ENCODE data around the gene EMILIN3. TPM values are rescaled to one million over a fixed set of nuclear protein-coding genes. Genes with fewer than 3 reads are reported as not detected.

The EMILIN3 gene
- total and polyA plus RNA-seq, 12 donors: 0.20 to 6.4 (median 2.8) TPM

- Histone ChIP-seq H3K27ac (peak overlapping the region in 1 of 10 donors; percentile 10), H3K4me1 (peaks cover 4 to 41% (median 22%) of the 10 kb centered on the region in 9 donors), H3K9me3 (no peaks in the 10 kb centered on the region), H3K36me3 (peaks cover 0 to 21% (median 0%) of the 10 kb centered on the region in 9 donors), H3K4me3 (no peak overlapping the region), H3K27me3 (peaks cover 0 to 11% (median 0%) of the 10 kb centered on the region in 7 donors)
- intact Hi-C loops (cut with DNase I): loop anchor here in 9 of 10 donors (5.0 to 10.0 kb wide), 8 partner anchors 70 to 375 kb away; partner anchors contain the start of genes PLCG1 (in 2 of the 9) and CHD6 (in 1 of the 9)
- no peak for DNase-seq
- no peak for TF ChIP-seq CTCF (IDR thresholded peaks at IDR 0.05)
- 90 to 94% methylated on average over 9 of the region's 9 CpGs for WGBS, 2 donors
- ATAC-seq: no peak
Measured at GRCh38 chr20:41342474-41343464, 23.8 kb downstream of the EMILIN3 start.

GRCh38 chr20:41340327-41341055 is 26.1 kb downstream of the EMILIN3 start, which contains the start of gene LPIN3:
Gene LPIN3, plus strand, starts transcription at chr20:41340821. Its CDS starts 4,983 bp downstream, at chr20:41345804.
- H3K27me3 ChIP-seq: peaks cover 0 to 11% (median 0%) of the 10 kb centered on the region in 7 donors
- WGBS, 2 donors: 8% methylated on average over 33 of the region's 33 CpGs
- H3K36me3 ChIP-seq: peaks cover 0 to 3% (median 0%) of the 10 kb centered on the region in 9 donors
- H3K4me3 ChIP-seq: peak within 1 kb of the TSS; percentile 6 to 67 (median 58)
- H3K27ac ChIP-seq: peak within 1 kb of the TSS; percentile 40 to 86 (median 80)
- ATAC-seq (peak; percentile 96 to 98 (median 96)), DNase-seq (peak; percentile 89 to 90)
- H3K9me3 ChIP-seq: no peaks in the 10 kb centered on the region
- peaks cover 0 to 41% (median 22%) of the 10 kb centered on the region in 9 donors for H3K4me1 ChIP-seq
- intact Hi-C loops (cut with DNase I): loop anchor here (1.0 to 10.0 kb wide), 14 partner anchors 71 to 373 kb away; partner anchors contain the start of genes PLCG1 (in 2 of the 10) and CHD6 (in 1 of the 10)
- TF ChIP-seq CTCF (IDR thresholded peaks at IDR 0.05): peak in 6 of 9 donors; percentile 5 to 71 (median 38)

- peak; percentile 85 to 86 for DNase-seq
- 4 to 6% methylated on average over 25 of the region's 25 CpGs for WGBS, 2 donors
- Histone ChIP-seq H3K36me3 (no peaks in the 10 kb centered on the region), H3K27ac (peak overlapping the region; percentile 40 to 86 (median 80)), H3K4me1 (peaks cover 3 to 45% (median 24%) of the 10 kb centered on the region in 9 donors), H3K4me3 (peak overlapping the region in 9 of 10 donors; percentile 36 to 67 (median 59)), H3K27me3 (peaks cover 0 to 11% (median 0%) of the 10 kb centered on the region in 7 donors), H3K9me3 (no peaks in the 10 kb centered on the region)
- intact Hi-C loops (cut with DNase I): loop anchor here (1.0 to 10.0 kb wide), 24 partner anchors 71 to 375 kb away; partner anchors contain the start of genes PLCG1 (in 5 of the 10) and CHD6 (in 1 of the 10)
- ATAC-seq: peak; percentile 69 to 89 (median 84)
- TF ChIP-seq CTCF (IDR thresholded peaks at IDR 0.05): peak; percentile 98 to 100 (median 99)
Measured at GRCh38 chr20:41339957-41340326, 26.7 kb downstream of the EMILIN3 start.

Data from heart right ventricle (tissue), 16 donors.